GM10847 (cell line): ENCODE data around the gene TMEM151A.

ENCODE experiments used
- POLR2A ChIP-seq: IDR thresholded peaks from 2 replicates; pipeline ENCODE4 v1.6.1; 2011; ENCODE audit not compliant: insufficient read length; ENCODE audit errors: extremely low read depth

TMEM151A gene

GRCh38 chr11:66333896-66334604, 42.4 kb downstream of the TMEM151A start:
- TF ChIP-seq POLR2A: no peak

GRCh38 chr11:66334605-66335442, 43.1 kb downstream of the TMEM151A start:
- no peak for TF ChIP-seq POLR2A

GRCh38 chr11:66335531-66336233, 44.0 kb downstream of the TMEM151A start:
- no peak for TF ChIP-seq POLR2A

GRCh38 chr11:66336234-66337102, 44.8 kb downstream of the TMEM151A start, which contains the start of gene RIN1:
RIN1 (minus strand) TSS chr11:66336434; CDS start chr11:66336402, 32 bp downstream.
- TF ChIP-seq POLR2A: no peak

GRCh38 chr11:66337103-66337899, 45.6 kb downstream of the TMEM151A start:
- TF ChIP-seq POLR2A: no peak

GRCh38 chr11:66338276-66339161, 46.8 kb downstream of the TMEM151A start:
- no peak for TF ChIP-seq POLR2A

GRCh38 chr11:66339162-66339675, 47.5 kb downstream of the TMEM151A start:
- TF ChIP-seq POLR2A: no peak

GRCh38 chr11:66339686-66340483, 48.2 kb downstream of the TMEM151A start:
- no peak for TF ChIP-seq POLR2A

GRCh38 chr11:66340596-66341501, 49.2 kb downstream of the TMEM151A start:
- TF ChIP-seq POLR2A: no peak

GRCh38 chr11:66341502-66342126, 49.9 kb downstream of the TMEM151A start:
- no peak for TF ChIP-seq POLR2A
